Measurements from ENCODE around the gene SNAI3.

SNAI3 gene

GRCh38 chr16:88686439-88687253 lies at the start of gene SNAI3:
Gene SNAI3 (minus strand): TSS chr16:88686507. CDS start chr16:88686406, 101 bp downstream.
- DNase-seq (ENCODE audit: low read depth in 1 of 2, low spot score in 1 of 2) = peak in 1 of 2 donors; percentile 66

GRCh38 chr16:88736088-88736487 lies 49.8 kb upstream of the SNAI3 start:
- DNase-seq (ENCODE audit: low read depth in 1 of 2, low spot score in 1 of 2) = no peak

- no peak for DNase-seq (ENCODE audit: low read depth in 1 of 2, low spot score in 1 of 2)
Measured at GRCh38 chr16:88735616-88736015, 49.3 kb upstream of the SNAI3 start.

DNA sequence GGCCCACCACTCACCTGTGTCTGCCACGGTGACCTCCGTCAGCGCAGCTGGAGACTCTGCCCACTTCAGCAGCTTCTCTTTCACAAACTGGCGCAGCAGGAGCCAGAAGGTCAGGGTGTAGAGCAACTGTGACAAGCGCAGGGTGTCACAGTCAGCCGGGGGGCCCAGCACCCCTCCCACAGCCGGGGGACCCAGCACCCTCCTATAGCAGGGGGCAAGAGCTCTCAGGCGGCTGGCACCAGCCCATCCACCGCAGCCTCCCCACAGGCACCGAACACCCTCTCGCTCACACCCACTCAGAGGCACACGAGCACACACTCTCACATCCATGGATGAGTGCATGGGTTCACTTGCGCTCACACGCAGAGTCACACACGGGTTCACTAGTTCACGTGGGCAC lies 48.8 kb upstream of the SNAI3 start:
- no peak for DNase-seq (ENCODE audit: low read depth in 1 of 2, low spot score in 1 of 2)

DNA sequence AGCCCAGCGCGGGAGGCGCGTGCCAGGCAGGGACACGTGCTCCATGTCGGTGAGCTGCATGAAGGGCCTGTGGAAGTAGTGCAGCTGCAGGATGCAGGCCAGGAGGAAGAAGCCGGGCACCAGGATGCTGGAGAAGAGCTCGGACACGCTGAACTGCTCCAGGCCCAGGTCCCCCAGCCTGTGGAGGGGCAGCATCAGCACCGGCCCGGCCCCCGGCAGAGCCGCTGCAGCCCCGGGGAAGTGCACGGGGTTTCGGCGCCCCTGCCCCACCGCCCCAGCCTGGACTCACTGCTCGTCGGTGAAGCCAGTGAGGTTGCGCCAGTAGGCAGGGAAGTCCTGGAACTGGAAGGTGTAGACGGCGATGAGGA lies 48.0 kb upstream of the SNAI3 start:
- DNase-seq (ENCODE audit: low read depth in 1 of 2, low spot score in 1 of 2) = no peak

DNA sequence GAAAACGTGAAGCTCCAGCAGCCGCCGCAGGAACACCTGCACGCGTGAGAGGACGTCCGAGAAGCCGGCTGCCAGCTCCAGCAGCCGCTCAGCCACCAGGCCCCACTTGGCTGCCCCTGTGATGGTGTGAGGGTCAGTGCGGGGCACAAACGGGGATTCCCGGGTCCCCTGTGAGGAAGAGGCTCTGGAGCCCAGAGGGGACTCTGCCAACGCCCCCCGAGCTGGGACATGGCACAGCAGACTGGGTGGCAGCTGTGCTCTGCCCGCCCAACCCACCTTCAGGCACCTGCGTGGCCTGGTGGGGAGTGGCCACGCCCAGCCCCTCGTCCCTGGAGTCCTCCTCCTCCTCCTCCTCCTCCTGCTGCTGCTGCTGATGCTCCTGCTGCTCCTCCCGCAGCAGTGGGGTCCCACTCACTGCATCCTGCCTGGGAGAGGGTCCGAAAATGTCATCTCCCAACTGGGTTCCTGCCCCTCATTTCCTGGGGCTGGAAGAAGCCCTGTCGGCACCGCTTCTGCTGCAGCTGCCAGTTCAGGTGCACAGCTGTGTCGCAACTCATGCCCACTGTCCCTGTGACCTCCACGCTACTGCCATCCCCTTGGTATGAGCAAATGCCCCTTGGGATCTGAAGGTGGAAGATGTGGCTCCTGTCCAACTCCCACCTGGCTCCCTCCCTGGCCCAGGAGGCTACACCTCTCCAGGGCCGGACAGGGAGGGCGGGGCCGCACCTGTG lies 47.5 kb upstream of the SNAI3 start:
- no peak for DNase-seq (ENCODE audit: low read depth in 1 of 2, low spot score in 1 of 2)

GRCh38 chr16:88732961-88733294 lies 46.6 kb upstream of the SNAI3 start:
- DNase-seq (ENCODE audit: low read depth in 1 of 2, low spot score in 1 of 2) = no peak

GRCh38 chr16:88732172-88732960 lies 46.1 kb upstream of the SNAI3 start:
- no peak for DNase-seq (ENCODE audit: low read depth in 1 of 2, low spot score in 1 of 2)

GRCh38 chr16:88731699-88732098 lies 45.4 kb upstream of the SNAI3 start:
- no peak for DNase-seq (ENCODE audit: low read depth in 1 of 2, low spot score in 1 of 2)

- no peak for DNase-seq (ENCODE audit: low read depth in 1 of 2, low spot score in 1 of 2)
Measured at GRCh38 chr16:88730632-88731607, 44.6 kb upstream of the SNAI3 start.

DNA sequence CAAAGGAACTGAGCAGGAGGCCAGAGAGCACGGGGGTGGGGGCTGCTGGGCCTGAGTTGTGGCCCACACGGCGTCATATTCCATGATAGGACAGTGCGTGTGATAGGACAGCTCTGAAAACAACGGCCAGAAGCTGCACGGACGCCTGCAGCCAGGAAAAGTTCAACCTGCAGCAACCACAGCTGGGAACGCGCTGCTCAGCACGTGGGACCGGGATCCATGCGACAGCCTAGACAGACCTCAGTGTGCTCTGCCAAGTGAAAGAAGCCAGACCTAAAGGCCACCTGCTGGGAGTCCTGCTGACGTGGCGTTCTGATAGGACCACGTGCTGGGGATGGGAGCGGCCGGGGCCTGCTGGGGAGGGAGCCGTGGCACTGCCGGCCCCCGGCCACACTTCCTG lies 41.6 kb upstream of the SNAI3 start:
- DNase-seq (ENCODE audit: low read depth in 1 of 2, low spot score in 1 of 2) = no peak

DNA sequence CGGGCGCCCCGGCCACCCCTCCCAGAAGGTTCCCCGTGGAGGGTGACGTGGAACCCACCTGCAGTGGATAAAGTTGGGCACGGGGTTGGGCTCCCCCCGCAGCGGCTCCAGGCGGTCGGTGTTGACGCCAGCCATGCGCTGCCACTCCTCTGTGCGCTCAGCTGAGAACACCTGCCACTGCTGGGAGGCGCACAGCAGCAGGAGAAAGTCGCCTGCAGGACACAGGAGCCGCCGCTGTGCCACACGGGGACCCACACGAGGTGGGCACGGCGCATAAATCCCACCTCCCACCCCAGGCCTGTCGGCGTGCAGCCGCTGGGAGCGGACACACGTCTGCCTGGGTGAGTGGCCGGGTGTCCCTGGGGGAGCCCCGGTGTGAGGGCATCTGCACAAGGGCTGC lies 40.7 kb upstream of the SNAI3 start:
- DNase-seq (ENCODE audit: low read depth in 1 of 2, low spot score in 1 of 2) = no peak

DNA sequence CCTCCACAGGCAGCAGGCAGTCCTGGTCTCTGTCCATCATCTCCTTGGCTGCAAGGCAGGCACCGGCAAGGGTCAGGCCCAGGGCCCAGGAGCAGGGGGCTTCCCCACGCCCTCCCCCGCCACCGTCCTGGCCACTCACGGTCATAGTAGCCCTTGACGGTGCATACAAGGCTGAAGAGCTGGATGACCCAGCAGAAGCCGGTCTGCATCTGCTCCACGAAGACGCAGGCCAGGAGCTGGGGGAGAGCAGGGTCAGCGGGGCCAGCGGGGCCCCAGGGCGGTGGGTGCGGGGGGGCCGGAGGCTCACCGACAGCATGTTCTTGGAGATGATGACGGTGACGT lies 40.1 kb upstream of the SNAI3 start:
- DNase-seq (ENCODE audit: low read depth in 1 of 2, low spot score in 1 of 2) = no peak

DNA sequence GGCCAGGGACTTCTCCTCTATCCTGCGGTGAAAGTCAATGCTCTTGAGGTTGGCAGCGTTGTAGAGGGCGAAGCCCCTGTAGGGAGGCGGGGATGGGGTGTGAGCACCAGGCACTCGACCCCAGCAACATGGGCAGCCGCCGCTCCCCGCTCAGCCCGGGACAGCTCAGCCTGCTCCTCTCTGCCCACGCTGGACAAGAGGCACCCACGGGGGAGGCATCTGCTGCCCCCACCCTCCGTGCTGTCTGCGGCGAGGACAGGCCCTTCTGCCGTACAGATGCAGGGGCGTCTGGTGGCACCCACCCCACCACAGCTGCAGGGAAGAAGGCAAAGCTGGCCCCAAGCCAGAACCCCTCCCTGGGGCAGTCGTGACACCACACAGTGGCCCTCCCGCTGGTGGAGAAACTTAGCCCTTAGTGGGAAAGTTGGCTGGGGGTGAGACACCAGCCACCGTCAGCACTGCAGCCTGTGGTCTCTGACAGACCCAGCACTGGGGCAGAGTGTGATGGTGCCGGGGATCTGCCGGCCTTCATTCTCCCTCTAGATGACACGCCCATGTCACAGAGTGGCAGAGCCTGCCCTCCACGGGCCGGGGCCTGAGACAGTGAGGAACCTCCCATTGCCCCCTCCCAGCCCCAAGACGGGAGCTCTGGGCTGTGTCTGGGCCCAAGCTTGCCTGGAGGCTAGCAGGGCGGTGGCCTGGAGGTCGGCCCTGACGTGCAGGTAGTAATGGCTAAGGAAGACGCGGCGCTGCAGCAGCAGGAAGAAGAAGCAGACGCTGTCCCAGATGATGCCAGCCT lies 39.5 kb upstream of the SNAI3 start:
- no peak for DNase-seq (ENCODE audit: low read depth in 1 of 2, low spot score in 1 of 2)

- DNase-seq (ENCODE audit: low read depth in 1 of 2, low spot score in 1 of 2) = no peak
Measured at GRCh38 chr16:88724855-88725555, 38.7 kb upstream of the SNAI3 start.

GRCh38 chr16:88723911-88724310 lies 37.6 kb upstream of the SNAI3 start:
- DNase-seq (ENCODE audit: low read depth in 1 of 2, low spot score in 1 of 2) = no peak

DNA sequence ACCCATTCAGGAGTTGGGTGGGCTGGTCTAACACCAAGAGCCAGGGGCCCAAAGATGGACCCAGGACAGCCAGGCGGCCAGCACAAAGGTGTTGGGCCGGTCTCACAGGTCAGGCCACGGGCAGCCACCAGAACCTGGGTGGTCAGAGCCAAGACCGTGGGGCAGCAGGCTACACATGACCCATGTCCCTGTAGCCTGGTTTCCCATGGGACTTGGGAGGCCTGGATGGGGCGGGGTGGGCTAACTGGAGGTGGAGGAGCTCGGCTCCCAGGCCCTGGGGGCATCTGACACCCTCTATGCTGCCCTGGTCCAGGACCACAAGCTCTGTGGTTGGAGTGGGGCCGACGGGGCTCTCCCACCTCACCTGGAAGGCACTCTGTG lies 37.2 kb upstream of the SNAI3 start:
- DNase-seq (ENCODE audit: low read depth in 1 of 2, low spot score in 1 of 2) = no peak

DNA sequence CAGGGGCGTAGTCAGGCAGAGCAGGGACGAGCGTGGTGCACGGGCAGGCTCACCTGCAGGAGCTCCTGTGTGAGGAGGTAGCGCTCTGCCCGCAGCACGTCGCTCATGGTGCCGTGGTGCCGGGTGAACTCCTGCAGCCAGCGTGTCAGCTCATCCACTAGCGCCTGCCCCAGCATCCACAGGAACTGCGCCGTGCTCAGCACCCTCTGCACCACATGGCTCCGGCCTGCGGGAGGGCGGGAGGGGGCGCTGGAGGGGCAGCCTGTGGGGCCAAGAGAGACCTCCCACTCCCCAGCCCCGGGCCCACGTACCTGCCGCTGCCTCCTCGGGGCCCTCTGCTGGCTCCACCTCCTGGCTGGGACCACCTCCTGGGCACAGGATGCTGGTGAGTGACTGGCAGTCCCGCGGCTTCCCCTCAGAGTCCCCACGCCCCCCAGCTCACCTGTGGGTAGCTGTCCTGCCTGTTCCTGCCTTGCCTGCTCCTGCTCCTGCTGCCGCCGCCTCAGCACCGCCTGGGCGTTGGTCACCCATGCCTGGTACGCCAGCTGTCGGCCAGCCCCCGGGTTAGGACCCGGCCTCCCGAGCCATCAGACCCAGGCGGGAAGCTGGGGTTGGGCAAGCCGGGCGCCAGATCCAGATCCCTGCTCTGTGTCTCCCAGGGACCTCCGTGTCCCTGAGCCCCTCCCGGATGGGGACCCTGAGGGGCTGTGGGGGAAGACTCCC lies 36.6 kb upstream of the SNAI3 start:
- DNase-seq (ENCODE audit: low read depth in 1 of 2, low spot score in 1 of 2) = no peak

Data from activated CD4-positive, alpha-beta T cell treated with anti-CD3 and anti-CD28 coated beads, Interleukin-2, amount 50 U/mL, for 24 hours (primary cell).